CD4-positive, alpha-beta T cell (primary cell): ENCODE data around the gene ZIC1. TPM values are rescaled to one million over a fixed set of nuclear protein-coding genes. Genes with fewer than 3 reads are reported as not detected.

Source experiments
- ATAC-seq: fragments of 200-7000 bp; cut with Tn5 transposase; one replicate; pipeline ENCODE4 v1.10.0; 2022; ENCODE audit warnings: mild to moderate bottlenecking; ENCODE audit not compliant: poor library complexity
- CTCF ChIA-PET: fragments of 350-600 bp; sonication (Branson Sonifier 250); formaldehyde crosslinking; loops from one replicate; lab custom pipeline; 2021; ENCODE audit warnings: antibody characterized with exemption, inconsistent platforms; lab: Charles Lee
- POLR2A ChIA-PET: fragments of 350-600 bp; sonication (Branson Sonifier 250); formaldehyde crosslinking; loops from one replicate; lab custom pipeline; 2021; ENCODE audit warnings: antibody characterized with exemption, inconsistent platforms; lab: Charles Lee
- DNase-seq, 14 experiments: peaks; one replicate each; pipeline ENCODE4 v3.0.0-alpha.2; 2013 to 2020; ENCODE audit warnings: mixed read lengths in 2 of 14
- H3K27ac ChIP-seq, 2 donors: one replicate each; pipeline versions ENCODE4 v1.5.1 to v1.7.0; 2013; ENCODE audit warnings: low read length in 2 of 2, low read depth in 1 of 2, mild to moderate bottlenecking in 1 of 2
- H3K27me3 ChIP-seq, 2 experiments: 1 replicate in 1 of 2; 2 replicates in 1 of 2; pipeline versions ENCODE4 v1.6.1 to v1.7.0; 2013; ENCODE audit warnings: low read length in 2 of 2, control low read depth in 1 of 2, mild to moderate bottlenecking in 1 of 2, moderate library complexity in 1 of 2; ENCODE audit not compliant: insufficient read depth in 2 of 2, control insufficient read depth in 1 of 2
- H3K36me3 ChIP-seq: one replicate; pipeline ENCODE4 v1.6.1; 2013; ENCODE audit warnings: low read length, control low read depth; ENCODE audit not compliant: insufficient read depth
- H3K4me1 ChIP-seq: one replicate; pipeline ENCODE4 v1.6.1; 2013; ENCODE audit warnings: low read length, control low read depth; ENCODE audit not compliant: insufficient read depth
- H3K4me3 ChIP-seq: one replicate; pipeline ENCODE4 v1.5.1; 2013; ENCODE audit warnings: mild to moderate bottlenecking, low read length, moderate library complexity
- H3K9me3 ChIP-seq, 2 experiments: 1 replicate in 1 of 2; 2 replicates in 1 of 2; pipeline versions ENCODE4 v1.6.1 to v1.7.0; 2013; ENCODE audit warnings: low read length in 2 of 2, mild to moderate bottlenecking in 2 of 2, control low read depth in 1 of 2, moderate library complexity in 1 of 2; ENCODE audit not compliant: control insufficient read depth in 1 of 2, insufficient read depth in 1 of 2
- H3K27ac Mint-ChIP-seq: one replicate; pipeline ENCODE4 v1.8.0; 2020; ENCODE audit warnings: mixed read lengths
- H3K27me3 Mint-ChIP-seq: one replicate; pipeline ENCODE4 v1.8.0; 2021; ENCODE audit warnings: mixed read lengths
- H3K36me3 Mint-ChIP-seq: one replicate; pipeline ENCODE4 v1.8.0; 2021; ENCODE audit warnings: low read depth, mixed read lengths
- H3K4me1 Mint-ChIP-seq: one replicate; pipeline ENCODE4 v1.8.0; 2021; ENCODE audit warnings: low read depth, mixed read lengths
- H3K4me3 Mint-ChIP-seq: one replicate; pipeline ENCODE4 v1.8.0; 2020; ENCODE audit warnings: mild to moderate bottlenecking, mixed read lengths
- H3K9me3 Mint-ChIP-seq: one replicate; pipeline ENCODE4 v1.8.0; 2020; ENCODE audit warnings: mixed read lengths
- CTCF ChIP-seq: fragments of 200-600 bp; IDR thresholded peaks from one replicate; pipeline ENCODE4 v1.8.0; 2022; ENCODE audit warnings: antibody characterized with exemption, mild to moderate bottlenecking
- intact Hi-C, 2 experiments: fragments of 100-400 bp; cut with DNase I in 1 of 2; cut with micrococcal nuclease in 1 of 2; formaldehyde crosslinking; loops; one replicate each; pipeline versions ENCODE4 v1.15.1 to v1.9.0; 2023 to 2025; cut with DNase I, micrococcal nuclease
- total RNA-seq, 174 experiments: library from RNA in 2 of 174; stranded (reverse) in 2 of 174; gene quantifications; one replicate each; pipeline ENCODE4 v1.2.3 and lab custom pipeline; 2021 to 2026

The ZIC1 gene
- total RNA-seq, 2 experiments from 2014 or later = not detected

GRCh38 chr3:147380387-147380951, 28.7 kb upstream of the ZIC1 start:
- Histone ChIP-seq H3K27ac (no peak overlapping the region), H3K36me3 (no peaks in the 10 kb centered on the region), H3K4me3 (no peak overlapping the region), H3K4me1 (no peaks in the 10 kb centered on the region), H3K27me3 (peaks cover 66 to 92% of the 10 kb centered on the region in 2 experiments), H3K9me3 (peaks cover 0 to 31% of the 10 kb centered on the region in 2 experiments)
- no peaks in the 10 kb centered on the region for H3K36me3 Mint-ChIP-seq
- peaks cover 95% of the 10 kb centered on the region for H3K27me3 Mint-ChIP-seq
- TF ChIP-seq CTCF = no peak
- ATAC-seq (no peak), DNase-seq (no peak)
- ChIA-PET CTCF (no interaction called here), POLR2A (no interaction called here)
- intact Hi-C loops = no loop called here
- peaks cover 8% of the 10 kb centered on the region for H3K9me3 Mint-ChIP-seq
- H3K27ac Mint-ChIP-seq = no peak overlapping the region
- no peaks in the 10 kb centered on the region for H3K4me1 Mint-ChIP-seq
- H3K4me3 Mint-ChIP-seq = no peak overlapping the region

- POLR2A ChIA-PET = no interaction called here
- ATAC-seq (no peak), DNase-seq (no peak)
- Histone ChIP-seq H3K27me3 (peaks cover 66 to 94% of the 10 kb centered on the region in 2 experiments), H3K4me1 (no peaks in the 10 kb centered on the region), H3K27ac (no peak overlapping the region), H3K4me3 (no peak overlapping the region), H3K9me3 (peaks cover 0 to 31% of the 10 kb centered on the region in 2 experiments), H3K36me3 (no peaks in the 10 kb centered on the region)
- H3K27me3 Mint-ChIP-seq = peaks cover 97% of the 10 kb centered on the region
- H3K4me1 Mint-ChIP-seq = no peaks in the 10 kb centered on the region
- no peak overlapping the region for H3K4me3 Mint-ChIP-seq
- TF ChIP-seq CTCF = no peak
- H3K9me3 Mint-ChIP-seq = peaks cover 8% of the 10 kb centered on the region
- no peaks in the 10 kb centered on the region for H3K36me3 Mint-ChIP-seq
- CTCF ChIA-PET = no interaction called here
- H3K27ac Mint-ChIP-seq = no peak overlapping the region
- intact Hi-C loops = no loop called here
These were observed 28.2 kb upstream of the ZIC1 start for GRCh38 chr3:147380977-147381376.

- Mint-ChIP-seq H3K9me3 (peaks cover 8% of the 10 kb centered on the region), H3K4me3 (no peak overlapping the region), H3K27me3 (peaks cover 99% of the 10 kb centered on the region), H3K36me3 (no peaks in the 10 kb centered on the region), H3K27ac (no peak overlapping the region), H3K4me1 (no peaks in the 10 kb centered on the region)
- Histone ChIP-seq H3K4me3 (no peak overlapping the region), H3K27me3 (peaks cover 64 to 96% of the 10 kb centered on the region in 2 experiments), H3K4me1 (no peaks in the 10 kb centered on the region), H3K9me3 (peaks cover 0 to 31% of the 10 kb centered on the region in 2 experiments), H3K27ac (no peak overlapping the region), H3K36me3 (no peaks in the 10 kb centered on the region)
- ChIA-PET CTCF (no interaction called here), POLR2A (no interaction called here)
- no peak for ATAC-seq
- no peak for TF ChIP-seq CTCF
- no peak for DNase-seq
- intact Hi-C loops = no loop called here
These were observed 27.6 kb upstream of the ZIC1 start for GRCh38 chr3:147381596-147381995.
